Measurements from ENCODE around the gene SPDYE17.
"Not testable (repeated sequence)": the region's sequence is repeated elsewhere in the genome, so short reads cannot be mapped to it uniquely, and the experiment has no call there.

The SPDYE17 gene

GRCh38 chr7:77032261-77032660, at the start of gene SPDYE17:
TSS of gene SPDYE17 (minus strand) at chr7:77032361. CDS start at chr7:77030570, 1,791 bp downstream.
- not testable (repeated sequence) for H3K9me3 ChIP-seq, H3K4me1 ChIP-seq, H3K4me2 ChIP-seq, H3K4me3 ChIP-seq, H3K36me3 ChIP-seq, H3K9ac ChIP-seq, H4K20me1 ChIP-seq, H3K27ac ChIP-seq, H3K27me3 ChIP-seq

GRCh38 chr7:77080236-77080635, 48.1 kb upstream of the SPDYE17 start:
- not testable (repeated sequence) for H3K4me2 ChIP-seq, H3K4me1 ChIP-seq, H3K9ac ChIP-seq

GRCh38 chr7:77079624-77080023, 47.5 kb upstream of the SPDYE17 start:
- H3K4me2 ChIP-seq, H3K36me3 ChIP-seq, H3K4me1 ChIP-seq, H3K27ac ChIP-seq, H3K9me3 ChIP-seq, H3K4me3 ChIP-seq, H3K9ac ChIP-seq, H4K20me1 ChIP-seq, H3K27me3 ChIP-seq: not testable (repeated sequence)

More at GRCh38 chr7:77080236-77080635, 48.1 kb upstream of the SPDYE17 start:
- not testable (repeated sequence) for H3K9me3 ChIP-seq, H3K36me3 ChIP-seq, H4K20me1 ChIP-seq, H3K27me3 ChIP-seq, H3K4me3 ChIP-seq, H3K27ac ChIP-seq

GRCh38 chr7:77079112-77079511, 47.0 kb upstream of the SPDYE17 start:
- not testable (repeated sequence) for H3K9me3 ChIP-seq, H4K20me1 ChIP-seq, H3K4me2 ChIP-seq, H3K4me1 ChIP-seq, H3K9ac ChIP-seq, H3K4me3 ChIP-seq, H3K36me3 ChIP-seq, H3K27me3 ChIP-seq, H3K27ac ChIP-seq

- not testable (repeated sequence) for H3K36me3 ChIP-seq, H3K4me1 ChIP-seq, H3K27me3 ChIP-seq, H3K4me2 ChIP-seq, H3K4me3 ChIP-seq, H4K20me1 ChIP-seq, H3K9me3 ChIP-seq, H3K9ac ChIP-seq, H3K27ac ChIP-seq
Observed at GRCh38 chr7:77077060-77077459, 44.9 kb upstream of the SPDYE17 start.

- not testable (repeated sequence) for H4K20me1 ChIP-seq, H3K27me3 ChIP-seq, H3K4me2 ChIP-seq, H3K27ac ChIP-seq, H3K36me3 ChIP-seq, H3K9ac ChIP-seq, H3K4me3 ChIP-seq, H3K4me1 ChIP-seq, H3K9me3 ChIP-seq
Observed at GRCh38 chr7:77074786-77075396, 42.7 kb upstream of the SPDYE17 start.

- not testable (repeated sequence) for H3K36me3 ChIP-seq, H3K4me2 ChIP-seq, H4K20me1 ChIP-seq, H3K9ac ChIP-seq, H3K27ac ChIP-seq, H3K4me1 ChIP-seq, H3K4me3 ChIP-seq, H3K9me3 ChIP-seq, H3K27me3 ChIP-seq
Observed at GRCh38 chr7:77071108-77071507, 38.9 kb upstream of the SPDYE17 start.

GRCh38 chr7:77065869-77066268, 33.7 kb upstream of the SPDYE17 start:
- H3K27ac ChIP-seq, H3K27me3 ChIP-seq, H3K4me3 ChIP-seq, H3K4me1 ChIP-seq, H4K20me1 ChIP-seq, H3K9ac ChIP-seq, H3K4me2 ChIP-seq, H3K36me3 ChIP-seq, H3K9me3 ChIP-seq: not testable (repeated sequence)

GRCh38 chr7:77063732-77064131, 31.6 kb upstream of the SPDYE17 start:
- H3K4me2 ChIP-seq, H3K27me3 ChIP-seq, H3K9ac ChIP-seq, H3K9me3 ChIP-seq, H3K36me3 ChIP-seq, H3K4me3 ChIP-seq, H3K4me1 ChIP-seq, H3K27ac ChIP-seq, H4K20me1 ChIP-seq: not testable (repeated sequence)

GRCh38 chr7:77062557-77062956, 30.4 kb upstream of the SPDYE17 start, which contains the start of gene SPDYE18:
TSS of gene SPDYE18 (minus strand) at chr7:77062558. CDS start at chr7:77060512, 2,046 bp downstream.
- not testable (repeated sequence) for H3K9ac ChIP-seq, H3K4me2 ChIP-seq, H4K20me1 ChIP-seq, H3K4me3 ChIP-seq, H3K4me1 ChIP-seq, H3K27ac ChIP-seq, H3K36me3 ChIP-seq, H3K9me3 ChIP-seq, H3K27me3 ChIP-seq

GRCh38 chr7:77026349-77026748, 5.8 kb downstream of the SPDYE17 start:
- H3K36me3 ChIP-seq, H3K9me3 ChIP-seq, H3K4me3 ChIP-seq, H3K4me2 ChIP-seq, H3K9ac ChIP-seq, H3K27ac ChIP-seq, H3K4me1 ChIP-seq, H4K20me1 ChIP-seq, H3K27me3 ChIP-seq: not testable (repeated sequence)

- not testable (repeated sequence) for H3K9ac ChIP-seq, H3K4me1 ChIP-seq, H3K36me3 ChIP-seq, H3K4me2 ChIP-seq, H3K9me3 ChIP-seq, H3K27ac ChIP-seq, H4K20me1 ChIP-seq, H3K27me3 ChIP-seq, H3K4me3 ChIP-seq
Observed at GRCh38 chr7:77010074-77010680, 22.0 kb downstream of the SPDYE17 start.

GRCh38 chr7:77008000-77008399, 24.2 kb downstream of the SPDYE17 start:
- H3K9ac ChIP-seq, H3K4me2 ChIP-seq, H3K27me3 ChIP-seq, H3K9me3 ChIP-seq, H3K27ac ChIP-seq, H4K20me1 ChIP-seq, H3K36me3 ChIP-seq, H3K4me3 ChIP-seq, H3K4me1 ChIP-seq: not testable (repeated sequence)

- H3K9me3 ChIP-seq, H3K36me3 ChIP-seq, H3K9ac ChIP-seq, H3K4me1 ChIP-seq, H3K27me3 ChIP-seq, H3K27ac ChIP-seq, H3K4me2 ChIP-seq, H4K20me1 ChIP-seq, H3K4me3 ChIP-seq: not testable (repeated sequence)
Observed at GRCh38 chr7:77006127-77007110, 25.7 kb downstream of the SPDYE17 start.

Measured in BLaER1 (cell line).